HG02884 (cell line): ENCODE measurements around the gene CLEC18B.
"Not testable (repeated sequence)": the region's sequence is repeated elsewhere in the genome, so short reads cannot be mapped to it uniquely, and the experiment has no call there.

Experiments
- ATAC-seq: cut with Tn5 transposase; IDR thresholded peaks from one replicate; pipeline ENCODE4 v1.9.1; 2021; ENCODE audit warnings: mild to moderate bottlenecking, moderate library complexity; ENCODE audit not compliant: unreplicated experiment

CLEC18B gene

DNA sequence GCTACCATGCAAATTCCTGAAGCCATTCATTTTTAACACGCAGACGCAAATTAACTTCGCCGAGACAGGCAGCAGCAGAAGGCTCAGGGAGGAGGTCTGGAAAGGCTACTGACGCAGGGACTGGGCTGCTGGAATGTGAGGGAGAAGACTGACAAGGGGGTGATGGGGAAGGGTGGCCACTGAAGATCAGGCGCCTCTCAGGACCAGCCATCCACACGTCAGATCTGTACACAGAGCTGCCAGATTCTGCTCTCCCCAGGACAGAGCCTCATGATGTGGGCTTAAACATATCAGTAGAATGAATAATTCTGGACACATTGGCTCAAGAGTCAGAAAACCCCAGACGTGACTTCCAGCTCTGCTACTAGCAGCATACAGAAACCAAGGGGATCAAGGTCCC lies 25.6 kb upstream of the CLEC18B start:
- no peak for ATAC-seq

DNA sequence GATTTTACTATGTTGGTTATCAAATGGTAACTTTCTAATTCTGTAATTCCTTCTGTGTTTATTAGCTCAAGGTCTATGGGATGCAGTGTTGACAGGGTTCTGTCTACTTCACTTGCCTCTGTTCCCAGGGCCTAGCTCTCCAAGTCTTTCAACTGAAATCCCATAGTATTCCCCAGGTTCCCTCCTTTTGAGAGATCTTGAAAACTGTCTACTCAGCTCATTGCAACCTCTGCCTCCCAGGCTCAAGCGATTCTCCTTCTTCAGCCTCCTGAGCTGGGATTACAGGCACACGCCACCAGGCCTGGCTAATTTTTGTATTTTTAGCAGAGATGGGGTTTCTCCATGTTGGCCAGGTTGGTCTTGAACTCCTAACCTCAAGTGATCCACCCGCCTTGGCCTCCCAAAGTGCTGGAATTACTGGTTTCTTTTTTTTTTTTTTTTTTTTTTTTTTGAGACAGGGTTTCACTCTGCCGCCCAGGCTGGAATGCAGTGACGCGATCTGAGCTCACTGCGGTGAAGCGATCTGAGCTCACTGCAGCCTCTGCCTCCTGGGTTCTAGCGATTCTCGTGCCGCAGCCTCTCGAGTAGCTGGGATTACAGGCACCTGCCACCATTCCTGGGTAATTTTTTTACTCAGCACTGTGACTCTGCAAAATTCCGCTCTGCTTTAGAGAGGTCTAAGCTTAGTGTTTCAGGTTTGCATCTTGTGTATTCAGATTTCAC lies 22.5 kb upstream of the CLEC18B start:
- not testable (repeated sequence) for ATAC-seq

DNA sequence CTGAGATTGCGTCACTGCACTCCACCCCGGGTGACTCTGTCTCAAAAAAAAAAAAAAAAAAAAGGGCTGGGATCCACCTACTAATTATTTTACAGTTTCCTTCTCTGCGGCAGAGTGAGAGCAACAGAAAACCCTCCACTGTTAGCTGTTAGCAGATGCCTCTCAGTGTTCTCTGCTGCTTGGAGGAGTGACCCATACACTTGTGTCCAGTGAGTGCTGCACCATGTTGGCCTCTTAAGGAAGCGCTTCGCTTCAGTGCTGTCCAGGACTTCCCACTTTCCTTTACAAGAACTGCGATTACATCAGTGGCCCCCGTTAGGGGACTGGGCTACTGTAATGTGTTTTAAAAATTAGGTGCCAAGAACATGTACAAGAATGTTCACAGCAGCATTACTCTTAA lies 18.4 kb upstream of the CLEC18B start:
- no peak for ATAC-seq

DNA sequence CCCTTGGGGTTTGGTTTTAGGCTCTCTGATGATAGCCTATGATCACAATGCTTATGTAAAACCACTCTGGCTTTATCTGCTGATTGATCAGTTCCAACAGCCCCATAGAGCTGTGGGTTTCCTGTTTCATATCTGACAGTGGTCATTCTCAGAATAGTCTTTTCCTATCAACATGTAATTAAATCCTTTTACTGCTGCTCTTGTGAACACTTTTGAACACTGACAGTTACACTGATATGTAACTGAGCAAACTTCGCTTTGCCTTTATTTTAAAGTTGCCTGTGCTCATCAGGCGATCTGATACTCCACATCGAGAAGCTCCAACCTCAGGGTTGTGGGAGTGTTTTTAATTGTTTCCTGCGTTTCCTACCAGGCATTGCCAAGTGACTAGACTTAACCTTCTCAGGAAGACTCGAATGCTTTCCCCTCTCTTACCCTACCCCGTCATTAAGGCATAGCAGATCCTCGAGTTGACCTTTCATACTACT lies 17.3 kb upstream of the CLEC18B start:
- ATAC-seq: no peak

DNA sequence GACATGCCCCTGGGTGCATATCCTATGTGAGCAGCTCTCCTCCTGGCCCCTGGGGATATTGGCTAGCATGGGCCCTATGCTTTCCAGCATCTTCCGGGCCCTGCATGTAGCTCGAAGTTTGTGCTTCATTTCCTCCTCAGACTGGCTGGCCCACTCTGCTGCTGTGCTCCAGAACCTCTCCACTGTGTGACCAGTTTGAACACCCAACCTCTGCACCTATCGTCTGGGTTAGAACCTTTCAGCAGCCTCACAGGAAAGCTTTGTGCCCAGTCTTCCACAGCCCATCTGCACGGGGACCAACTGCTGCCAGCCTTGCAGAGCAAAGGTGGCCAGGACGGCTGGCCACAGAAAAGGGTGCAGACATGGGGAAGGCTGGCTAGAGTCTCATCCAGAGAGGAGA lies 10.2 kb upstream of the CLEC18B start:
- ATAC-seq: no peak

DNA sequence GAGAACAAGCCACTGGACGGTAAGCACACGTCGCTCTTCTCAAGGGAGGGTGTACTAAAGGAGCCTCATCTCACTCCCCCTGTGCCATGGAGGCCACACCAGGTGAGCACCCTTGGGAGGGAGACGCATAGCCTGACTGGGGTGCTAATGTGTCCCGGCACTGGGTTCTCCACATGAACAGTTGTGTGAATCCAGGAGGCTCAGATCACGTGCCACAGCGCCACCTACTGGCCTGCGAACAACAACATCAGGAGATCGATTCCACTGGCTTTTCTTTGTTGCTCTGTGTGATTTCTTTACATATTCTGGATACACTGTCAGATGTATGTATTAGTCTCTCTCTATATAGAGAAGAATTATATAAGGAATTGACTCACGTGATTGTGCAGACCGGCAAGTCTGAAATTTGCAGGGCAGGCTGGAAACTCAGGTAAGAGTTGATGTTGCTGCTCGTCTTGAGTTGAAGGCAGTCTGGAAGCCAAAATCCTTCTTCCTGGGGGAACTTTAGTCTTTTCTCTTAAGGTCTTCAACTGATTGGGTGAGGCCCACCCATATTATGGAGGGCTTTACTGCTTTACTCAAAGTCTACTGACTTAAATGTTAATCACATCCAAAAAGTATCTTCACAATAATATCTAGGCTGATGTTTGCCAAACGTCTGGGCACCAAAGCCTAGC lies 8.9 kb upstream of the CLEC18B start:
- ATAC-seq: not testable (repeated sequence)

DNA sequence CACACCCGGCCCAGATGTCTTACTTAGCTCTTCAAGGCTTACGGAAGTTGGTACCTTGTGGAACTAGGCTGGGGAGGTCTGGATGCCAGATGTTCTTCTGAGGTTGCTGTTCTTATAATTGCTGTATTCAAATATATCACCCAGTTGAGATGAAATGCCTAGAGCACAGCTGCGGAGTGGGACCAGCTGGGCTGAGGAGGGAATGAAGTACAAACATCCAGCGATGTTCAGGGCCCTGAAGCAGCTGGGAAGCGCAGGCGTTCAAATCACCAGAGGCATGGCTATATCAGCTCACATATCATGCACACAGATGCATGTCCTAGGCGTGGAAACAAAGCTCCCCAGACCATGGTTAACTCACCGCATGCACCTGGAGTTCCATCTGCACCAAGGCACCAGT lies 7.2 kb upstream of the CLEC18B start:
- not testable (repeated sequence) for ATAC-seq

DNA sequence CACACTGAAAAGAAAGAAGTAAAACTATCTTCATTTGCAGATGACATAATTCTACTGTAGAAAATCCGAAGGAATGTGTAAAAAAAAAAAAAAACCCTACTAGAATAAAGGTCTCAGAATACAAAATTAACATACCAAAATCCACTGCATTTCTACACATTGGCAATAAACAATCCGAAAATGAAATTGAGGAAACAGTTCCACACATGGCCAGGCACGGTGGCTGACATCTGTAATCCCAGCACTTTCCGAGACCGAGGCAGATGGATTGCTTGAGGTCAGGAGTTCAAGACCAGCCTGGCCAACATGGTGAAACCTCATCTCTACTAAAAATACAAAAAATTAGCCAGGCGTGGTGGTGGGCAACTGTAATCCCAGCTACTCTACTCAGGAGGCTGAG lies 4.5 kb upstream of the CLEC18B start:
- ATAC-seq: not testable (repeated sequence)

DNA sequence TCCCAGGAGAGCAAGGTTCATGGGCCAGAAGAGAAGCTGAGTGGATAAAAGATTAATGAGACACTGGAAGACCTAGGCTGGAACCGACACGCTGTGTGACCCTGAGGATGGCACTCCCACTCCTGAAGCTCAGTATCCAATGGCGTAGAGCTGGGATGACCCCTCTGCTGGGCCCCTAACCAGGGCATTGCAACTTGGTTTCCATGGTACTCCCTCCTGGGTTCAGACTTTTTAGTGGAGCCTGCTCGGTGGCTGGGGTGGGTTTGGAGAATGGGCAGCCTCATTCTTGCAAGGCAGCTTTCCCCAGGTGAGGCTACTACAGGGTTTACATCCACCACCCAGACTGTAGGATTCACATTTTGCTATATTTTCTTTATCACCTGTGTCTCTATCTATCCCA lies 2.4 kb upstream of the CLEC18B start:
- not testable (repeated sequence) for ATAC-seq

DNA sequence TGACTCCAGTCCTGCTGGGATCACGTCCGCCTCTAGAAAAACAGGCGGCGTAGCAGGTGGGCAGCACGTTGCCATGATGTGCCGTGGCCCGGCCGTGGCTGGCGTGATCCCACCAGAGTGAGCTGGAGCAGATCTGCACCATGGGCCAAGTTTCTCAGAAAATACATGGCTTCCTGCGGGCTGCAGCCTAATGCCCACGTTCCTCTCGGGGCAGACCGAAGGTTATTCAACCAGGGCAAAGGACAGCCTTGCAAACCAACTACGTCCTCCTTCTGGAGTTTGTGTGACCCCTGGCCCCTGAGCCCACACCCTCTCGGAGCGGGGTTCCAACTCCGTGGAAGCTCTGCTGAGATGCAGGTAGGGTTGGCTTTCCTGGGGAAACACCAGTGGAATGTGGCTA lies 808 bp upstream of the CLEC18B start:
- not testable (repeated sequence) for ATAC-seq

DNA sequence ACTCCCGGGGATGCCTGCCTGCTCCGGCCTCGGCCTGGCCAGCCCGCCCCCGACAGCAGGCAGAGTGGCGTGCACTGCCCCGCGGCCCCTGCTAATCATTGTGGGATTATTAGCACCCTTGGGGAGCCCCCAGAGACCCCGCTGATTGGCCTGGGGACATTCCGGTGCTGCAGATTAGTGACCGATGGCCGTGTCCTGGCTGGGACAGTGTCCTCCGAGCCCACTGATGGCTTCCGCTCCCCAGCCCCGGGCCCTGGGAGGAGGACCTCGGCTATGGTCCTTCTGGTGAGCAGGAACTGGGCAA lies 156 bp upstream of the CLEC18B start:
- not testable (repeated sequence) for ATAC-seq

DNA sequence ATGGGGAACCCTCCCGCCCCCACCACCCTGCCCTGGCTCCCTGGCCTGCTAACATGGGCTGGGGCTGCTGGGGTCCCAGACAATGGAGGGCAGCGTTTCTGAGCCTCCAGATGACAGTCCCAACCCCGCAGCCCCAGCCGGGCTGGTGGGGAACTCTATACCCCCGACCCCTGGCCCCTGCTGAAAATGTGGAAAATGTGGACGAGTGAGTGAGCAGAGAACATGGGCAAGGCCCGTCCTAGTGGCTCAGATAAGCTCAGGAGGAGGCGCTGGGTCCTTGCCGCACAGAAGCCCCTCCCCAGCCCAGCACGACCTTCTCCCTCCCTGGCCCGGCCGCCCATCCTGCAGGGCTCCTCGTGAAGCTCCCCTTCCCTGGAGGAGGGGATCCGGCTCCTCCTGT lies 1.5 kb downstream of the CLEC18B start:
- ATAC-seq: not testable (repeated sequence)

DNA sequence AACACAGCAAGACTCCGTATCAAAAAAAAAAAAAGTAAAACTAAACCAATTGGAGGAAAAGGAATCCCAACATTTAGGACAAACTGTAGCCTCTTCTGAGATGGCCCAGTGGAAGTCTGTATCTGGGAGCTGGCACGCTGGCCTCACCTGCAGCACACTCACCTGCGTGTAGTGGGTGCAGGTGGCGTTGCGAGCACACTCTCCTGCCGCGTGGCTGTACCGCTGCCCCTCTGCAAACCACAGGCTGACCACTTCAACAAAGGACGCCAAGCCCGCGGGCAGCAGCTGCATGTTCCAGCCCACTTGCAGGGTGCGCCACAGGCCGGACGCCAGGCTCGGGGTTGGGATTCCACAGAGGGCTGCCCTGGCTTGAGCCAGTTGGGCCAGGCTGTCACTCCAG lies 3.4 kb downstream of the CLEC18B start:
- ATAC-seq: not testable (repeated sequence)

DNA sequence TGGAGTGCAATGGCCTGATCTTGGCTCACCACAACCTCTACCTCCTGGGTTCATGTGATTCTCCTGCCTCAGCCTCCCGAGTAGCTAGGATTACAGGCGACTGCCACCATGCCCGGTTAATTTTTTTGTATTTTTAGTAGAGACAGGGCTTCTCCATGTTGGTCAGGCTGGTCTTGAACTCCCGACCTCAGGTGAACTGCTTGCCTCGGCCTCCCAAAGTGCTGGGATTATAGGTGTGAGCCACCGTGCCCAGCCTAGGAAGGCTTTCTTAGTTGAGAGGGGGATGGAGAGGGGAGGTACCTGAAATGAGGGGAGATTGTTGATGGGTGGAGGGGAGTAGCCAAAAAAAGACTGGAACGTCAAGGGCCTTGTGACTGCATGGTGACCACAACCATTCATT lies 7.4 kb downstream of the CLEC18B start:
- not testable (repeated sequence) for ATAC-seq

DNA sequence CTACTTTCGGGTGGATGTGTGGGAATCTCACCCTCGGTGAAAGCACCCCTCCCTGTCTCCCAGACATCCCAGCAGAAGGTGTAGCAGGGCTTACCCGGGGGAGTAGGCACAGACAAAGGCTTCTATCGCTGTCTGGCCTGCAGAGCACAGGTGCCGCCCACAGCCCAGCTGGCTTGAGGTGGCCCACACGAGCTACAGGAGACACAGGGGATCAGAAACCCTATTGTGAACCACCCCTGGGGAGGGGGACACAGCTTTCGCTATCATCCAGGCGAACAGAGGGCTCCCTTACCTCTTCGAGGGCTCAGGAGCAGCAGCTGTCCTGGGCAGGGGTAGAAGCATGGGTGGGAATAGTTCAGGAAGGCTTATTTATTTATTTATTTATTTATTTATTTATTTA lies 7.8 kb downstream of the CLEC18B start:
- ATAC-seq: not testable (repeated sequence)

DNA sequence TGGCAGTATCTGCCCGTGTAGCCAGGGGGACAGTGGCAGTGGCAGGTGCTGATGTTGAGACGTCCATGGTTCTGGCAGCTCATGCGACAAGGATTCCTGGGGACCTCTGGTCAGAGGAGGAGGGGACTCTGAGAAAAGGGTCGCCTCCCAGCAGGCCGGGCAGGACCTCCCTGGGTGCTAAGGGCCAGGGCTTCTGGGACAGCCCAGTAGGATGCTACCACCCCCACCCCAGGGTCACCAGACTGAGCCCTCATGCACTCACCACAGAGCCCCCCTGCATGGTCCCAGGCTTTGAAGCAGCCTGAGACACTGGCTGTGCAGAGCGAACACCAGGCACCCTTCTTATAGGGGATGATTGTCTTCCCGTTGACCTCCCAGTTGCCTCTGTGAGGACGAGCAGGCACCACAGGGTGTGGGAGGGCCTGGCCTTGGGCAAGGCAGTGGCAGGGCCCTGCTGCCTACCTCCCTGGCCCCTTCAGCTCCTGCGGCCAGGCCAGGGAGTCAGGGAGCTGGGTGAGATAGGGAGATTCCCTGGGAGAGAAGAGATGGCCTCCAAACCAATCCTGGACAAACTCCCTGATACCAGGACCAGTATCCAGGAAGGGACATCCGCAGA lies 8.4 kb downstream of the CLEC18B start:
- not testable (repeated sequence) for ATAC-seq

DNA sequence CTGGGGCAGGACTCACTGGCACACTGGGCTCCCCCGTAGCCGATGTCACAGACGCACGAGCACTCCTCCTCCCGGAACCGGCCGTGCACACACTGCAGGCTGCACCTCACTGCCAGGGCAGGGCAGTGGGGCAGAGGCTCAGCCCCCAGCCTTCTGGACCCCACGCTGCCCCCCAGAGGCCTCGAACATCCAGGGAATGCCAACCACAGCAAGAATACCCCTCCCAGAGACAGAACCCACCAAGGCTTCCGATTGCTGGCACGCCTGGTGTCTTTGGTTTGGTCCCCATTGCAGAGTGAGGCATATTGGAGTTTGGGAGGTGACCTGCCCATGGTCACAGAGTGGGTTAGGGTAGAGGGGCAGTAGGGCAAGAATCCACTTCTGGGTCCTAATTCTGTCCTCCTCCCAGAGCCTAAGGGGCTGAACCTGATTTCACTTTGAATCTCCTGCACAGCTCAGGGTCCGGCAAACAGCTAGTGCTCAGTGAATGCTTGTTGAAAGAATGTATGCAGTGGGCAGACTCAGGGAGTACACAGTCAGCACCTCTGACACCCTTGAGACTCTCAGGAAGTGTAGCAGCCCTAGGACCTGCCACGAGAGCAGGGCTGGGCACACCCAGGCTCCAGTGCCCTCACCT lies 9.0 kb downstream of the CLEC18B start:
- not testable (repeated sequence) for ATAC-seq

DNA sequence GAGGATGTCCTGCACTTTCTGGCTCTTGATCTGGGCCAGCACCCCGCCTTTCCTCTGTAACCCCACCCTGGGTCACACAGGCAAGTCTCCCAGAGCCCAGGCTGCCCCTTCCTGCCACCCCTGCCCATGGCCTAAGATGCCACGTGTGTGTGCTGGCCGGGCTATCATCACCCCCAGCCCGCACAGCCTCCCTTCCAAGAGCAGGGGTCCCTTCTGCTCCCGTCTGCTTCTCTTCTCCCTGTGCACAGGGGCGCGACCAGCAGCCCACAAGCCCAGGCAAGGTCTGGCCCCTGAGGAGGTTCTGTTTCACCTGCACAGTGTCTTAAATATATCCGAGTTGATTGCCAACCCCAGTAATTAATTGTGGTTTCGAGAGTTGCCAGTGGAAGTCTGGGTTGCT lies 10.3 kb downstream of the CLEC18B start:
- ATAC-seq: not testable (repeated sequence)

DNA sequence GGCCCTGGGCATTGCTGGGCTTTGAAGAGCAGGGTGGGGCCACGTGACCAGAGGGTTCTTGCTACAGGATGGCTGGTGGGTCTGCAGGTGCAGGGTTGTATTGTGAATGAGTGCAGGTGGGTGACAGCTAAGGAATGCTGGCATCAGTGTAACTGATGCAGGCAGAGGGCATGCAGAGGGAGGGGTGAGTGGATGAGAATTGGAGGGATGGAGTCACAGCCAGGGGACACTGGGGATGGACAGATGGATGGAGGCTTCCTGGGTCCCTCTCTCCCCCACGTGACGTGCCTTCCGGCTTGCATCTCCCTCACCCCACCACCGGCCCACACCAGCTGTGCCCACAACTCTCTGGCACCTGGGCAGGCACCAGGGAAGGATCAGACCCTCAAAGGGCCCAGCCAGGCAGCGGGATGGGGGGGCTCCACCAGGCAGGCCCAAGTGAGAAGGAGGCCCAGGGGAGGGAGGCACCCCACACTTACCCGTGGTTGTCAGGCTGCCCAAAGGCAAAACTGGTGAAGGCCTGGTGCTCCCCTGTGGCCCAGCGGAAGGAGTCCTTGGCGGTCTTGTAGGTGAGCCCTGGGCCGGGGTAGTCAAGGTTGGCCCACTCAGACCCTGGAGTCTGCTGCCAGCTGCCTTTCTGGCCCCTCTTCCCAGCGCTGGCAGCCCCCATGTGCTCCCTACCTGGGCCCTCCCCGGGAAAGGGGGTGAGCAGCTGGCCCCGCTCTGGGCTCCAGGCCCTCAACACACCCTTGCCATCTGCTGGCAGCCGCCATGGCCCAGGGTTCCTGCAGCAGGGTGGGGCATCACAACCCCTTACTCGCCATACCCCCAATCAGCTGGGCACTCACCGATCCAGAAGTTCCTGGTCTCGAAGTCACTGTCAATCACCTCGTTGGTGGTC lies 11.0 kb downstream of the CLEC18B start:
- ATAC-seq: not testable (repeated sequence)

DNA sequence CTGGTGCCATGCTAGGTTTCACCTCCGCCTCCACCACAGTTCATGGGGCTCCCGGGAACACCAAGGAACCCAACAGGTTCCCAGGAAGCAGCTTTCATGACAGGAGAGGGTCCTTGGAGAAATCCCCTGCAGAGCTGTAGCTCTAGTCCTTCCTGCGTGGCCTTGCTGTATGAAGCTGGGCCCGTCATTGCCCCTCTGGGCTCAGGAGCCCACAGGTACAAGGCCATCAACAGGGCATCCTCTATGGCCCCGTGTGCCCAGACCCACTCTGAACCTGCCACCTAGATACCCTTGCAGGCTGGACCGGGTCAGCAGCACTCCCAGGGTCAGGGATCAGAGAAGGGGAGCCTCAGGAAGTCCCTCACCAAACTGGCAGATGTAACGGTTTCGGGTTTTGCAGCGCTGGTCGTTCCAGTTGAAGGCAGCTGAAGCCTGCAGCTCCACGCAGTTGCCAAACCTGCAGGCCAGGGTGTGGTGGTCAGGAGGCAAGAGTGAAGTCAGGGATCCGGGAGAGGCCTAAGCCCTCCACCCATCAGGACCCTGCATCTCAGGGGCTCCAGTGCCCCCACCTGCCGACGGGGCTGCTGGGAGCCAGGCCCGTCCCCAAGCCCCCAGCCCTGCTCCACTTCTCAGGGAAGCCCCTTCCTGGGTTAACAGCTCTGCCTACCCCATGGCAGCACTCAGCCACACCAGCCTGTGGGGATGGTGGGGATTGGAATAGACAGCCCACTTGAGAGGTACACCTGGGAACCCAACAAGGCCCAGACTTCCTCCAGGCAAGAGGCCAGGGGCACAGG lies 11.9 kb downstream of the CLEC18B start:
- not testable (repeated sequence) for ATAC-seq
